ENCODE data around the gene PDCD1LG2. TPM values are rescaled to one million over a fixed set of nuclear protein-coding genes. Genes with fewer than 3 reads are reported as not detected.
"Not testable (repeated sequence)": the region's sequence is repeated elsewhere in the genome, so short reads cannot be mapped to it uniquely, and the experiment has no call there.

Gene PDCD1LG2
- total RNA-seq, 4 donors from 2014 or later: 0.27 to 0.64 TPM; not detected in 2

DNA sequence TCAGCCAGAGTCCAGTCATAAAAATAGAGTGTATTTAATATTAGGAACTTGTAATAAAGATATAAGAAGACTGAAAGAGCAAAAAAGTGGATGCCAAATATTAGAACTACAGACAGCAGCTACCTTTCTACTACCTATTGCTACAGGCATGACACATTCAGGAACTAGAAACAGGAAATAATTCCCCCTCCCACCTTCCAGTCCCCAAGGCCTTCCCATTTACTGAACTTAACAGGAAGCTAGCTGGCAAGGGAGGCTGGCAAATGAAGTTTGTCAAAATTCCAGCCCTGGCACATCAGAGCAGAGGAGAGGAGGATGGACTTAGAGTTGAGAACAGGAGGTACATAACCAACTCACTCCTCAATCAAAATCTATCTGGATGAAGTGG, 68.4 kb downstream of the PDCD1LG2 start:
- H3K27me3 ChIP-seq: no peaks in the 10 kb centered on the region
- H3K4me1 ChIP-seq: no peaks in the 10 kb centered on the region
- no peak overlapping the region for H3K27ac ChIP-seq
- no peak overlapping the region for H3K4me3 ChIP-seq
- DNase-seq: no peak
- intact Hi-C loops (cut with DNase I; ENCODE audit: low total_unique reads): no loop called here
- in situ Hi-C loops (cut with MboI; ENCODE audit: low pct_ligation_motif_present in 1 of 4, low pct_unique_long_range_greater_than_20kb in 1 of 4, low sequenced_read_pairs in 3 of 4): loop anchor here in 3 of 4 donors (25.0 kb wide), 3 partner anchors 266 to 816 kb away; partner anchors contain the start of genes INSL6 (in 1 of the 3) and RLN2 (in 1 of the 3)
- no peaks in the 10 kb centered on the region for H3K36me3 ChIP-seq
- H3K9me3 ChIP-seq: no peaks in the 10 kb centered on the region
- no peak for TF ChIP-seq POLR2AphosphoS5 (IDR thresholded peaks at IDR 0.05)

DNA sequence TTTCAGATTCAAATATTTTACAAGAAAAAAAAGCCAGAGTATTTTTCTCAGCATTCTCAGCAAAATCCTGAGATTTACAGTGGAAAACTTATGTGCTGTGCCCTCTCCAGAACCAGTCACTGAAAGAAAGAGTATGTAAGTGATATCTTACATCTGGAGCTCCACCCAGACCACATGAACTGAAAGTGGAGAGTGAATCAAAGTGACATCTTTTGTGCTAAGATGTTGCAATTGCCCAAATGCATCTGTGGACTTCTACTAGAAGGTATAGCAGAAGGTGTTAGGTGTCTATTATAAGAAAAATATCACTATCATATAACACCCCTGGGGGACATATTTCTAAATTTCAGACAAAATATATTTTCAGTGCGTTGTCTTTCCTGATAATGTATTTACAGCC, 69.5 kb downstream of the PDCD1LG2 start:
- DNase-seq: no peak
- Histone ChIP-seq H3K27ac (no peak overlapping the region), H3K9me3 (no peaks in the 10 kb centered on the region), H3K4me3 (no peak overlapping the region), H3K4me1 (no peaks in the 10 kb centered on the region), H3K36me3 (no peaks in the 10 kb centered on the region), H3K27me3 (no peaks in the 10 kb centered on the region)
- WGBS, 2 donors (ENCODE audit: low coverage in 1 of 2): 100% methylated on average over 1 of the region's 1 CpG
- TF ChIP-seq POLR2AphosphoS5 (IDR thresholded peaks at IDR 0.05): no peak
- no peak for TF ChIP-seq EP300 (IDR thresholded peaks at IDR 0.05; ENCODE audit: low read depth)
- TF ChIP-seq, protein P1, sequence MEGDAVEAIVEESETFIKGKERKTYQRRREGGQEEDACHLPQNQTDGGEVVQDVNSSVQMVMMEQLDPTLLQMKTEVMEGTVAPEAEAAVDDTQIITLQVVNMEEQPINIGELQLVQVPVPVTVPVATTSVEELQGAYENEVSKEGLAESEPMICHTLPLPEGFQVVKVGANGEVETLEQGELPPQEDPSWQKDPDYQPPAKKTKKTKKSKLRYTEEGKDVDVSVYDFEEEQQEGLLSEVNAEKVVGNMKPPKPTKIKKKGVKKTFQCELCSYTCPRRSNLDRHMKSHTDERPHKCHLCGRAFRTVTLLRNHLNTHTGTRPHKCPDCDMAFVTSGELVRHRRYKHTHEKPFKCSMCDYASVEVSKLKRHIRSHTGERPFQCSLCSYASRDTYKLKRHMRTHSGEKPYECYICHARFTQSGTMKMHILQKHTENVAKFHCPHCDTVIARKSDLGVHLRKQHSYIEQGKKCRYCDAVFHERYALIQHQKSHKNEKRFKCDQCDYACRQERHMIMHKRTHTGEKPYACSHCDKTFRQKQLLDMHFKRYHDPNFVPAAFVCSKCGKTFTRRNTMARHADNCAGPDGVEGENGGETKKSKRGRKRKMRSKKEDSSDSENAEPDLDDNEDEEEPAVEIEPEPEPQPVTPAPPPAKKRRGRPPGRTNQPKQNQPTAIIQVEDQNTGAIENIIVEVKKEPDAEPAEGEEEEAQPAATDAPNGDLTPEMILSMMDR (IDR thresholded peaks at IDR 0.05): no peak
- TF ChIP-seq POLR2A (IDR thresholded peaks at IDR 0.05): no peak
- intact Hi-C loops (cut with DNase I; ENCODE audit: low total_unique reads): no loop called here
- in situ Hi-C loops (cut with MboI; ENCODE audit: low pct_ligation_motif_present in 1 of 4, low pct_unique_long_range_greater_than_20kb in 1 of 4, low sequenced_read_pairs in 3 of 4): loop anchor here in 3 of 4 donors (25.0 kb wide), 3 partner anchors 268 to 818 kb away; partner anchors contain the start of genes INSL6 (in 1 of the 3) and RLN2 (in 1 of the 3)

DNA sequence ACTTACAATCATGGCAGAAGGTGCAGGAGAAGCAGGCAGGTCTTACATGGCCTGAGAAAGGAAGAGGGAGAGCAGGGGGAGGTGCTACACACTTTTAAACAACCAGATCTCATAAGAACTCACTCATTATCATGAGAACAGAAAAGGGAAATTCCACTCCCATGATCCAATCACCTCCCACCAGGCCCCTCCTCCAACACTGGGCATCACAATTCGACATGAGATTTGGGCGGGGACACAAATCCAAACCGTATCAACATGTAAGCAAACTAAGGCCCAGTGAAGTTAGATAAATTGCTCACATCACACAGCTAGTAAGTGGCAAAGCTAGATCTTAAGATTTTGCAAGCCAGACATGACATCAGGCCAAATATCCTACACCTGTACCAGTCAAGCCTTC, 70.3 kb downstream of the PDCD1LG2 start:
- Histone ChIP-seq H3K4me1 (no peaks in the 10 kb centered on the region), H3K4me3 (no peak overlapping the region), H3K9me3 (no peaks in the 10 kb centered on the region), H3K27me3 (no peaks in the 10 kb centered on the region), H3K27ac (no peak overlapping the region), H3K36me3 (no peaks in the 10 kb centered on the region)
- 89 to 91% methylated on average over 3 of the region's 3 CpGs for WGBS, 2 donors (ENCODE audit: low coverage in 1 of 2)
- intact Hi-C loops (cut with DNase I; ENCODE audit: low total_unique reads): no loop called here
- no peak for DNase-seq
- in situ Hi-C loops (cut with MboI; ENCODE audit: low pct_ligation_motif_present in 1 of 4, low pct_unique_long_range_greater_than_20kb in 1 of 4, low sequenced_read_pairs in 3 of 4): loop anchor here in 3 of 4 donors (25.0 kb wide), 3 partner anchors 268 to 818 kb away; partner anchors contain the start of genes INSL6 (in 1 of the 3) and RLN2 (in 1 of the 3)
- no peak for TF ChIP-seq EP300 (IDR thresholded peaks at IDR 0.05; ENCODE audit: low read depth)
- TF ChIP-seq, protein P1 (IDR thresholded peaks at IDR 0.05): no peak

DNA sequence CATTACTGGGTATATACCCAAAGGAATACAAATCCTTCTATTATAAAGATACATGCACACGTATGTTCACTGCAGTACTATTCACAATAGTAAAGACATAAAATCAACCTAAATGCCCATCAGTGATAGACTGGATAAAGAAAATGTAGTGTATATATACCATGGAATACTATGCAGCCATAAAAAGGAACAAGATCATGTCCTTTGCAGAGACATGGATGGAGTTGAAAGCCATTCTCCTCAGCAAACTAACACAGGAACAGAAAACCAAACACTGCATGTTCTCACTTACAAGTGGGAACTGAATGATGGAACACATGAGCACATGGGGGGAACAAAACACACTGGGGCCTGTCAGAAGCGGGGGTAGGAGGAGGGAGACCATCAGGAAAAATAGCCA, 71.4 kb downstream of the PDCD1LG2 start:
- 94 to 98% methylated on average over 2 of the region's 2 CpGs for WGBS, 2 donors (ENCODE audit: low coverage in 1 of 2)
- H3K27me3 ChIP-seq; H3K9me3 ChIP-seq; DNase-seq; H3K36me3 ChIP-seq; intact Hi-C loops (cut with DNase I; ENCODE audit: low total_unique reads); H3K4me3 ChIP-seq; H3K27ac ChIP-seq; H3K4me1 ChIP-seq: not testable (repeated sequence)
- in situ Hi-C loops (cut with MboI; ENCODE audit: low pct_ligation_motif_present in 1 of 4, low pct_unique_long_range_greater_than_20kb in 1 of 4, low sequenced_read_pairs in 3 of 4): loop anchor here in 3 of 4 donors (25.0 kb wide), 3 partner anchors 269 to 819 kb away; partner anchors contain the start of genes INSL6 (in 1 of the 3) and RLN2 (in 1 of the 3)

DNA sequence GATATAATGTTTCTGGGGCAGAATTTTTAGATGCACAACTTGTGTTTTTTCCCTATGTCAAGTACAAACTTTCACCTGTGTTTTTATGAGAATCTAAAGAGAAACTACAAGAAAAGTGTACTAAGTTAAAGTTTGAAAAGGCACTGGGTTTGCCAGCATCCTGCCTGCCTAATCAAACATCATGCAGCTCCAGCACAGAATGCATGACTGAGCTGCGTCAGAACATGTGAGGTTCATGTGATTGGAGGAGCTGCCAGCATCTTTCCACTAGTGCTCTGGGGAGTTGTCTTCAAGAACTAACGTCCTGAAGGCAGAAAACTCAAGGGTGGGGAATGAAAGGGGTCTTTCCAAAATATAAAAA, 72.5 kb downstream of the PDCD1LG2 start:
- TF ChIP-seq POLR2AphosphoS5 (IDR thresholded peaks at IDR 0.05) (no peak), EP300 (IDR thresholded peaks at IDR 0.05; ENCODE audit: low read depth) (no peak), POLR2A (IDR thresholded peaks at IDR 0.05) (no peak)
- TF ChIP-seq, protein P1 (IDR thresholded peaks at IDR 0.05): no peak
- 20 to 23% methylated on average over 1 to 2 of the region's 2 CpGs for WGBS, 2 donors (ENCODE audit: low coverage in 1 of 2)
- H3K36me3 ChIP-seq: no peaks in the 10 kb centered on the region
- no peak overlapping the region for H3K27ac ChIP-seq
- intact Hi-C loops (cut with DNase I; ENCODE audit: low total_unique reads): no loop called here
- no peaks in the 10 kb centered on the region for H3K9me3 ChIP-seq
- no peak overlapping the region for H3K4me3 ChIP-seq
- in situ Hi-C loops (cut with MboI; ENCODE audit: low pct_ligation_motif_present in 1 of 4, low pct_unique_long_range_greater_than_20kb in 1 of 4, low sequenced_read_pairs in 3 of 4): loop anchor here in 3 of 4 donors (25.0 kb wide), 3 partner anchors 271 to 821 kb away; partner anchors contain the start of genes INSL6 (in 1 of the 3) and RLN2 (in 1 of the 3)
- H3K27me3 ChIP-seq: no peaks in the 10 kb centered on the region
- no peaks in the 10 kb centered on the region for H3K4me1 ChIP-seq
- DNase-seq: no peak
